HepG2 (cell line): ENCODE measurements around the gene SPTB. TPM values are rescaled to one million over a fixed set of nuclear protein-coding genes. Genes with fewer than 3 reads are reported as not detected.

ENCODE experiments used
- ADNP ChIP-seq: sonication (generic); formaldehyde crosslinking; IDR thresholded peaks from 2 replicates; pipeline ENCODE4 v1.4.0; 2020; ENCODE audit warnings: missing genetic modification reagents
- CHCHD3 ChIP-seq: sonication (generic); formaldehyde crosslinking; IDR thresholded peaks from 2 replicates; pipeline ENCODE4 v1.8.0; 2022; ENCODE audit warnings: mild to moderate bottlenecking, missing genetic modification reagents, moderate library complexity
- CREB1 ChIP-seq, 2 experiments: fragments of 450-650 bp in 1 of 2; IDR thresholded peaks; 2 replicates each; pipeline ENCODE4 v1.6.1; 2016 to 2017; ENCODE audit warnings: control low read depth in 1 of 2, mild to moderate bottlenecking in 1 of 2, missing compliant biosample characterization in 1 of 2, missing genetic modification characterization in 1 of 2
- EED ChIP-seq: sonication (generic); formaldehyde crosslinking; IDR thresholded peaks from 2 replicates; pipeline ENCODE4 v1.5.0; 2020; ENCODE audit warnings: mild to moderate bottlenecking, missing genetic modification reagents
- FOSL1 ChIP-seq: sonication (generic); formaldehyde crosslinking; IDR thresholded peaks from 2 replicates; pipeline ENCODE4 v1.9.0; 2021; ENCODE audit warnings: missing genetic modification reagents, borderline replicate concordance
- FOSL2 ChIP-seq: sonication (generic); formaldehyde crosslinking; IDR thresholded peaks from 2 replicates; pipeline ENCODE4 v1.4.0; 2020; ENCODE audit warnings: missing genetic modification reagents
- NKX3-1 ChIP-seq: sonication (generic); formaldehyde crosslinking; IDR thresholded peaks from 2 replicates; pipeline ENCODE4 v1.5.0; 2020; ENCODE audit warnings: missing genetic modification reagents
- NR2F2 ChIP-seq: IDR thresholded peaks from 2 replicates; pipeline ENCODE4 v1.6.1; 2012; ENCODE audit warnings: low read depth, inconsistent platforms, borderline replicate concordance
- NR2F6 ChIP-seq, 2 experiments: IDR thresholded peaks; 2 replicates each; pipeline ENCODE4 v1.6.1; 2016; ENCODE audit warnings: antibody characterized with exemption in 1 of 2, mild to moderate bottlenecking in 1 of 2
- RARA ChIP-seq: IDR thresholded peaks from 2 replicates; pipeline ENCODE4 v1.6.1; 2016; ENCODE audit warnings: missing genetic modification reagents, missing compliant biosample characterization
- THYN1 ChIP-seq: sonication (generic); formaldehyde crosslinking; IDR thresholded peaks from 2 replicates; pipeline ENCODE4 v1.8.1; 2023; ENCODE audit warnings: low read depth, mild to moderate bottlenecking, moderate library complexity, missing genetic modification reagents, borderline replicate concordance
- ZNF124 ChIP-seq: sonication (generic); formaldehyde crosslinking; IDR thresholded peaks from 2 replicates; pipeline ENCODE4 v1.4.0; 2020; ENCODE audit warnings: missing genetic modification reagents
- ZNF251 ChIP-seq: sonication (generic); formaldehyde crosslinking; IDR thresholded peaks from 2 replicates; pipeline ENCODE4 v1.9.0; 2021; ENCODE audit warnings: mild to moderate bottlenecking, missing genetic modification reagents
- ZNF615 ChIP-seq: sonication (generic); formaldehyde crosslinking; IDR thresholded peaks from 2 replicates; pipeline ENCODE4 v1.5.0; 2020; ENCODE audit warnings: mild to moderate bottlenecking, missing genetic modification reagents, borderline replicate concordance
- ZNF747 ChIP-seq: sonication (generic); formaldehyde crosslinking; IDR thresholded peaks from 2 replicates; pipeline ENCODE4 v1.8.1; 2023; ENCODE audit warnings: missing genetic modification reagents, mild to moderate bottlenecking, borderline replicate concordance
- ZNF780A ChIP-seq: sonication (generic); formaldehyde crosslinking; IDR thresholded peaks from 2 replicates; pipeline ENCODE4 v1.8.0; 2022; ENCODE audit warnings: mild to moderate bottlenecking, missing genetic modification reagents, moderate library complexity
- ZNF781 ChIP-seq: sonication (generic); formaldehyde crosslinking; IDR thresholded peaks from 2 replicates; pipeline ENCODE4 v1.5.1; 2020; ENCODE audit warnings: borderline replicate concordance, mild to moderate bottlenecking, missing genetic modification reagents; ENCODE audit errors: not compliant biosample characterization
- polyA plus RNA-seq, 8 experiments: library from polyadenylated mRNA; depleted of rRNA in 3 of 8; stranded (reverse) in 7 of 8; unstranded in 1 of 8; fragments of >200 nt; fragmentation: Illumina TruSeq in 4 of 8; extraction: Trizol in 4 of 8; gene quantifications; 2 replicates each; pipeline versions ENCODE4 v1.2.1 to v1.2.3, GENCODE V29; 2011 to 2016; ENCODE audit warnings: low read depth in 4 of 8, missing spikeins in 1 of 8, mixed read lengths in 1 of 8; ENCODE audit not compliant: insufficient read depth in 1 of 8
- total RNA-seq, 5 experiments: library from RNA; depleted of rRNA; stranded (reverse); fragments of >200 nt; fragmentation: Illumina TruSeq; extraction: Trizol; gene quantifications; 2 replicates each; pipeline ENCODE4 v1.2.3, GENCODE V29; 2016; ENCODE audit warnings: low read depth in 1 of 5
- TF ChIP-seq, protein P1 (sequence below): sonication (generic); formaldehyde crosslinking; IDR thresholded peaks from 2 replicates; pipeline ENCODE4 v1.5.0; 2020; ENCODE audit warnings: missing genetic modification reagents
- TF ChIP-seq, protein P2 (sequence below): sonication (generic); formaldehyde crosslinking; IDR thresholded peaks from 2 replicates; pipeline ENCODE4 v1.4.0; 2020; ENCODE audit warnings: mild to moderate bottlenecking, missing genetic modification reagents
- TF ChIP-seq, protein P3 (sequence below): IDR thresholded peaks from 2 replicates; pipeline ENCODE4 v1.6.1; 2016; ENCODE audit warnings: missing genetic modification reagents, missing compliant biosample characterization

SPTB gene
- total and polyA plus RNA-seq, 2 of the 13 experiments (the other 11 are each of a cell fraction or from before 2014, with no cell fraction given): 0.01 to 0.02 TPM

DNA sequence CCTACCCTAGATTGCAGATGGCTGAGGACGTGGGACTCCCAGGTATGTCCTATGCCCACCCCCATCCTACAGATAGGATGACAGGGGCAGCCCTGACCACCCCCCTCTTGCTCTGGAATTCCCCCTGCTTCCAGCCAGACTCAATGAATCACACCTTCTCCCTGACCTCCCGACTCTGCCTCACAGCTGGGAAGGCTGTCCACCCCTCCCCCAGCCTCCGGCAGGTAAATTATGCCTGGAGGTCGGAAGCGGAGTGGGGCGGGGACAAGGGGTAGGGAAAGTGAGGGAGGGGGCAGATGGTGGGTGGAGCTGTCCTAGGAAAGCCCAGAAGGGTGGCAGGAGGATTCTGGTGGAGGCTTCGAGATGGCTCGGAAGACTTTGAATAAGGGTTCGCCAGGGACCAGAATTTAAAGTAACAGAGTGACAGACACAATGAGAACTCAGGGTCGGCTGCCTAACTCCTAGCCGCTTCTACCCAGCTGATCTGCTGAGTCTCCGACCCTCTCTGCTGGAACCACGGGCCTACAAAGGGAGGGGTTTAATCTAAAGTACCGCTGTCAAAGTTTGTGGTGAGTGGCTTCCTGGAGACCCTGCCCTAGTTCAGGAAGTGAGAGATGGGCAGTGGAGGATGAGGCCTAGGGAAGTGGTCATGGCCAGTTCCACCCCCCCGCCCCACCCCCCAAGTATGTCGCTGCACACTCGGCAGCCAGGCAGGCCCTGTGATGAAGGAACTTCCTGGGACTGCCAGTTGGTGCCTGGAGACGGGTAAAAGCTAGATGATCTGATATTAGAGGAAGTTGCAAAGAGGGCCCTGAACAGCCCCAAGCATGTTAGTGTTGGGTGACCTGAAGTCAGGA is 171.3 kb downstream of the SPTB start (continued):
- TF ChIP-seq ADNP (no peak), RARA (CRISPR knock-in tag) (0 out of 2 replicates have a peak, but pooled peaks have one; percentile 18), FOSL2 (peak; percentile 49), EED (CRISPR knock-in tag) (no peak), CHCHD3 (CRISPR knock-in tag) (no peak), ZNF124 (CRISPR knock-in tag) (no peak), ZNF747 (0 out of 2 replicates have a peak, but pooled peaks have one; percentile 1), CREB1 (IDR thresholded peaks at IDR 0.05) (no peak), CREB1 (CRISPR knock-in tag; IDR thresholded peaks at IDR 0.05) (0 out of 2 replicates have a peak, but pooled peaks have one; percentile 38), ZNF251 (CRISPR knock-in tag) (no peak), ZNF781 (CRISPR knock-in tag) (no peak), ZNF780A (CRISPR knock-in tag) (no peak), THYN1 (CRISPR knock-in tag) (no peak), FOSL1 (CRISPR knock-in tag) (no peak), NR2F6 (IDR thresholded peaks at IDR 0.05) (0 out of 2 replicates have a peak, but pooled peaks have one; percentile 18), NR2F6 (CRISPR knock-in tag; IDR thresholded peaks at IDR 0.05) (no peak), ZNF615 (CRISPR knock-in tag) (no peak), NKX3-1 (no peak), NR2F2 (0 out of 2 replicates have a peak, but pooled peaks have one; percentile 25)
- TF ChIP-seq, protein P1, sequence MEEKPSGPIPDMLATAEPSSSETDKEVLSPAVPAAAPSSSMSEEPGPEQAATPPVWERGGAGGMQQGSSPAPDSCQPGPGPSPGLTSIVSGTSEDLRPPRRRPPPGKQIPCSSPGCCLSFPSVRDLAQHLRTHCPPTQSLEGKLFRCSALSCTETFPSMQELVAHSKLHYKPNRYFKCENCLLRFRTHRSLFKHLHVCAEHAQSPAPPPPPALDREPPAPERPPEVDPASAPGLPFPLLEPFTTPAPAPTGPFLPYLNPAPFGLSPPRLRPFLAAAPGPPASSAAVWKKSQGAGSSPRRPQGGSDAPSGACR (CRISPR knock-in tag): no peak
- TF ChIP-seq, protein P2, sequence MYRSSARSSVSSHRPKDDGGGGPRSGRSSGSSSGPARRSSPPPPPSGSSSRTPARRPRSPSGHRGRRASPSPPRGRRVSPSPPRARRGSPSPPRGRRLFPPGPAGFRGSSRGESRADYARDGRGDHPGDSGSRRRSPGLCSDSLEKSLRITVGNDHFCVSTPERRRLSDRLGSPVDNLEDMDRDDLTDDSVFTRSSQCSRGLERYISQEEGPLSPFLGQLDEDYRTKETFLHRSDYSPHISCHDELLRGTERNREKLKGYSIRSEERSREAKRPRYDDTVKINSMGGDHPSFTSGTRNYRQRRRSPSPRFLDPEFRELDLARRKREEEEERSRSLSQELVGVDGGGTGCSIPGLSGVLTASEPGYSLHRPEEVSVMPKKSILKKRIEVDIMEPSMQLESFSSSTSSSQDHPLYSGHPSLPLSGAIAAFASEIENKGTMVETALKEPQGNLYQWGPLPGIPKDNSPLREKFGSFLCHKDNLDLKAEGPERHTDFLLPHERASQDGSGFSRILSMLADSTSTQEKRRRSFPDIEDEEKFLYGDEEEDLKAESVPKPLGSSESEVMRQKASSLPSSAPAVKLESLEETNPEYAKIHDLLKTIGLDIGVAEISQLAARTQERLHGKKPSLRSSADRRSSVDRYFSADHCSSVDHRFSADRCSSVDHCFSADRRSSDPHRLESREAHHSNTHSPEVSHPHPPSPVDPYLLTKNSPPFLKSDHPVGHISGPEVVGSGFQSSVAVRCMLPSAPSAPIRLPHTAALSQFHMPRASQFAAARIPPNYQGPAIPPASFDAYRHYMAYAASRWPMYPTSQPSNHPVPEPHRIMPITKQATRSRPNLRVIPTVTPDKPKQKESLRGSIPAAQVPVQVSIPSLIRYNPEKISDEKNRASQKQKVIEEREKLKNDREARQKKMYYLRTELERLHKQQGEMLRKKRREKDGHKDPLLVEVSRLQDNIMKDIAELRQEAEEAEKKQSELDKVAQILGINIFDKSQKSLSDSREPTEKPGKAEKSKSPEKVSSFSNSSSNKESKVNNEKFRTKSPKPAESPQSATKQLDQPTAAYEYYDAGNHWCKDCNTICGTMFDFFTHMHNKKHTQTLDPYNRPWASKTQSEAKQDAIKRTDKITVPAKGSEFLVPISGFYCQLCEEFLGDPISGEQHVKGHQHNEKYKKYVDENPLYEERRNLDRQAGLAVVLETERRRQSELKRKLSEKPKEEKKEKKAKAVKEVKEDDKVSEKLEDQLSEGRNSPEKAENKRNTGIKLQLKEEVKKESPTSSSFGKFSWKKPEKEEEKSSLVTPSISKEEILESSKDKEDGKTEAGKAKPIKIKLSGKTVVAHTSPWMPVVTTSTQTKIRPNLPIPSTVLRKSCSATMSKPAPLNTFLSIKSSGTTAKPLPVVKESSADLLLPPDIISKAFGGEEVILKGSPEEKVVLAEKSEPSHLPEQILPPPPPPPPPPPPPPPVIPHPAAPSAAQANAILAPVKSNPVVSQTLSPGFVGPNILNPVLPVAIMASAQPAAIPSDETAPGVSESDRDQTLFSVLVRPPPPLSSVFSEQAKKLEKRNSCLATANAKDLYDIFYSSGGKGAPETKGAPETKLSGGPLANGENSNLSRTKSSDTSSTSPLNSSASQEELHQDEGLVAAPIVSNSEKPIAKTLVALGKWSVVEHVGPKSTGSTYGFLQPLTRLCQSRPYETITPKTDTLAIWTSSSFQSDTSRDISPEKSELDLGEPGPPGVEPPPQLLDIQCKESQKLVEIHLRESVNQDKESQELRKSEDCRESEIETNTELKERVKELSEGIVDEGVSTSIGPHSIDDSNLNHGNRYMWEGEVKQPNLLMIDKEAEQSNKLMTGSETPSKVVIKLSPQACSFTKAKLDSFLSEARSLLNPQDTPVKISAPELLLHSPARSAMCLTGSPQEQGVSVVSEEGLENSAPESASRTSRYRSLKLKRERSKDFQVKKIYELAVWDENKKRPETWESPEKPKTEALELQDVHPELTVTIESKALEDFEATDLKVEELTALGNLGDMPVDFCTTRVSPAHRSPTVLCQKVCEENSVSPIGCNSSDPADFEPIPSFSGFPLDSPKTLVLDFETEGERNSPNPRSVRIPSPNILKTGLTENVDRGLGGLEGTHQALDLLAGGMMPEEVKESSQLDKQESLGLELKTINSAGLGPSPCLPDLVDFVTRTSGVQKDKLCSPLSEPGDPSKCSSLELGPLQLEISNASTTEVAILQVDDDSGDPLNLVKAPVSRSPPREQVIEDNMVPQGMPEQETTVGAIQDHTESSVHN (CRISPR knock-in tag): no peak
- TF ChIP-seq, protein P3, sequence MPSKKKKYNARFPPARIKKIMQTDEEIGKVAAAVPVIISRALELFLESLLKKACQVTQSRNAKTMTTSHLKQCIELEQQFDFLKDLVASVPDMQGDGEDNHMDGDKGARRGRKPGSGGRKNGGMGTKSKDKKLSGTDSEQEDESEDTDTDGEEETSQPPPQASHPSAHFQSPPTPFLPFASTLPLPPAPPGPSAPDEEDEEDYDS: no peak
